OCI-LY3 (cell line): ENCODE results near the gene TCF12.
"Not testable (repeated sequence)": the region's sequence is repeated elsewhere in the genome, so short reads cannot be mapped to it uniquely, and the experiment has no call there.

Source experiments
- CTCF ChIP-seq: fragments of 200-600, 300-600 bp; sonication (generic); IDR thresholded peaks from 2 replicates; pipeline ENCODE4 v1.5.1; 2014; ENCODE audit warnings: antibody characterized with exemption, low read length, low read depth
- EZH2phosphoT487 ChIP-seq: fragments of 200-600 bp; shearing (Covaris generic); IDR thresholded peaks from 2 replicates; pipeline ENCODE4 v1.6.1; 2018; ENCODE audit warnings: antibody characterized with exemption, mixed run types, low read depth

- not testable (repeated sequence) for TF ChIP-seq CTCF, EZH2phosphoT487
These were observed 232.4 kb downstream of the TCF12 start for GRCh38 chr15:57150866-57151203.
